Activated CD8-positive, alpha-beta memory T cell treated with anti-CD3 and anti-CD28 coated beads for 4 hours (primary cell): ENCODE data around the gene SDK1.

ENCODE experiments used
- DNase-seq, 2 donors: peaks; one replicate each; pipeline ENCODE4 v3.0.0-alpha.2; 2020; ENCODE audit warnings: low read depth in 2 of 2

The SDK1 gene

DNA sequence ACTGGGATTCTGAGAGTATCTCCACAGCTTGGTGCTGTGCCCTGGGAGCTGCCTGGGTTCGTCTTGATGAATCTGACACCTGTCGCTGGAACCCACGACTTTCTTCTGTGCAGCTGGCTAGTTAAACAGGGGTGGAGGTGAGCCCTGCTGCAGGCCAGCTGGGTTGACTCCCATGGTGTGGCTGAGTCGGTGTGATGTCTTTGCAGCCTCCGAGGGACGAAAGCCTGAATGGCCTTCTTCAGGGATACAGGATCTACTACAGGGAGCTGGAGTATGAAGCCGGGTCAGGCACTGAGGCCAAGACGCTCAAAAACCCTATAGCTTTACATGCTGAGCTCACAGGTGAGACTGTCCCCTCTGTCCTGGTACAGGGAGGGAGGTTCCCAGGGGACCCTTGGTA, 873.0 kb downstream of the SDK1 start:
- no peak for DNase-seq

DNA sequence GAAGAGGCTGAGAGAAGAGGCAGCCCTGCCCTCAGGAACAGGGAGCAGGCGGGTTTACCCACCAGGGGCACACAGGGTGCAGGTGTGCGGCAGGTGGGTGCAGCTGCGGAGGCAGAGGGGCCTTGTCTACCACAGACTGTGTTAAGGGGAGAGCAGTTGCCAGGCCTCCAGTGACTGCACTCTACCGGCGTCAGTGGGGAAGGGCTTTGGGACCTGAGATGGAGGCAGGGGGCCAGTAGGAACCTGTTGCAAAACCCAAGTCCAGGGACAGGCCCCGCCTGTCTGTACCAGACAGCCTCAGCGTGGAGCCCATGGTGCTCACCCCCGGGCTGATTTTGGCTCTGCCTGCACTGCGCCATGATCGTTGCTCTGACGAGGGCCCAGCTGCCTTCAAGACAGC, 873.4 kb downstream of the SDK1 start:
- DNase-seq, result no peak

DNA sequence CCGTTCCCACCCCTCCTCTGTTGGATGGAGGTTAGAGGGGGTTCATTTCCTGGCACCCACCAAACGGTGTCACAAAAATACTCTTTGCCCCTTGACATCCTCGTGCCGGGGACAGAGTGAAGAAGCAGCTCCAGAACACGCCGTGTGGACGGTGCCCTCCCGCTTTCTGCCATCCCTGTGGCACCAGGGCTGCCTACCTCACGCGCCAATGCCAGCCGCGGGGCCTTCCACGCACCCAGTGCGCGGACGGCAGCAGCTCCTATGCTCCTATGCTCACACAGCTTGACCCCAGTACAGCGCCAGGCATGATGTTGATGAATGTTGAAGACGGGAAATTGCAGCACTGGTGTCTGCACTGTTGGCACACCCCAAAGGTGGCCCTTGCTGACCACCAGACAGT, 873.8 kb downstream of the SDK1 start:
- DNase-seq, result no peak

DNA sequence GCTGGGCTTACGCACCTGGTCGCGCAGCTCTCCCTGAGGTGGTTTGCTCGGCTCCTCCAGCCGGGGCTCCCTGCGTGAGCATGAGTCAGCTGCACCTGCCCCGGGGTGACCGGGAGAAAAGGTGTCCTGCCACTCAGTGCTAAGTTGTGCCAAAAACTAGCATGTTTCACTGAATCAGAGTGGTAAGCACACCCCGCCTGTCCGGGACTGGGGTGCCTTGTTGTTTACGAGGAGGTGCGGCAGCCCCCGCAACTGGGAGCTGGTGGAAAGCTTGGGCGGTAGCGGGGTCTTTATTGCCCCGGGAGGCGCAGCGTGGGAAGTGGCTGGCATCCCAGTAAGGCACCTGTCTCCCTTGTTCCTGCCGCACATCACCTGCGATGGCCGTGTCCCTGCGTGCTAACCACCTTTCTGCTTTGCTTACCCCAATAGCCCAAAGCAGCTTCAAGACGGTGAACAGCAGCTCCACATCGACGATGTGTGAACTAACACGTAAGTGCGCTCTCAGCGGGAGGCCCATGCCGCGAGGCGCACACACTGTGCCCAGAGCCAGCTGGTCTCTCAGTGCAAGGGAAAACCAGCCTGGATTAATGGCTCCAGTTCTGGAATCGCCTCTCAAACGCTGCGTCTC, 874.4 kb downstream of the SDK1 start:
- no peak for DNase-seq

DNA sequence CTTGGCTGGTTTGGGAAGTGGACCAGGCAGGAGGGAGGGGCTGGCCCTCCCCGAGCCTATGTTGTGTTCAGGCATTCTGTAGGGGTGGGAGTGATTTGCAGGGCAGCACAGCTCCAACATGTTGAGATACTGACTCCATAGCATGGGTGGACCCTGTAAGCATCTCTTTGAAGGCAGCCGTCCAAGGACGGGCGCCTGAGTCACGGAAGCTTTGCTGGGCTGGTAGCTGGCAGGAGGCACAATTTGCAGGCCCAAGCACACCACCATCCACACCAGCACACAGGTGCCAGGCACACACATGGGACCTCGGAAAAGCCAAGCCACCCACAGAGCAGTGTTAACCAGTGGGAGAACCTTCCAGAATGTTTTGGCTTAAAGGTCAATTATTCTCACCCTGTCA, 875.9 kb downstream of the SDK1 start:
- no peak for DNase-seq

DNA sequence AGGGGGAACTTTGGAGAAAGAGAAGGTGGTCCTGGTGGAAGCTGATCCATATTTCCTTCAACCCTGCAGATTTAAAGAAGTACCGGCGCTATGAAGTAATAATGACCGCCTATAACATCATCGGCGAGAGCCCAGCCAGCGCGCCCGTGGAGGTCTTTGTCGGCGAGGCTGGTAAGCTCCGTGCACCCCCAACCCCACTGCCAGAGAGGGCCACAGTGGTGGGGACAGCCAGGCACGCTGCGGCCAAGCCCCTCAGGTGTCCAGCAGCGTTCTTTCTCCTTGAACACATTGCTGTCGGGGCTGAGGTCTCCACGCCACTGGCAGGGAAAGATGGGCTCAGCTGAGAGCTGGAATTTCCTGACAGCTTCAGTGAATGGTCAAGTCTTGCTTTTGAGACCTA, 877.4 kb downstream of the SDK1 start:
- DNase-seq, result no peak

DNA sequence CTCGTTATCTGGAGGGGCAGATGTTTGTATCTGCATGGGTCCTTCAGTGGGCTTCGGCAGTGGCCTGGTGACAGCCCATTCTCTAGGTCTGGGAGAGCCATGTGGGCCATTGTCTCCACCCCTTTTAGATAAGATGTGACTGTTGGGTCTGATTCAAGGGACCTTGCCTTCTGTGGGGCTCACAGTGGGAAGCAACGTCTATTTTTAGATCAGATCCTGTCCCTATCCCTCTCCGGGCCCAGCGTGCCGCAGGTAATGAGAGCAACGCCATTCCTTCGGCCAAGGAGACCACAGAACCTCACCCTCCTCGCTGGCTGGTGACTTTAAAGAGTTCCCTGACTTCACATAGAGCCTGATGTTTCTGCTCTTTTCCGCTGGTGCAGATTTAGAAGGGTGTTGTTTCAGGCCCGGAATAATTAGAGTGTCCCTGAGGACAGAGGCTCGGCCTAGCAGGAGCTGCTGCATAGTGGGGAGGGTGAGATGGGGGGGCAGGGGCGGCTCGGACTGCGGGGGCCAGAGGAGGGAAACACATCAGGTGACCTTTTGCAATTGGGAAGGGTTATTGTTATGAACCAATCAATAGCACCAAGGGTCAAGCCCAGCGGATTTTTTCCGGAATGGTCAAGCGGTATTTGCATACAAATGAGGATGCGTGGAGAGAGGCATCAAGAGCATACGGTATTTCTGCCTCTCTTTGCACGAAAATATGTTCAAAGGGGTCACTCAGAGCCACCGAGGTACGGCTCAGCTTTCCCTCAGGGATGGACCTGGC, 878.0 kb downstream of the SDK1 start:
- DNase-seq, result no peak

DNA sequence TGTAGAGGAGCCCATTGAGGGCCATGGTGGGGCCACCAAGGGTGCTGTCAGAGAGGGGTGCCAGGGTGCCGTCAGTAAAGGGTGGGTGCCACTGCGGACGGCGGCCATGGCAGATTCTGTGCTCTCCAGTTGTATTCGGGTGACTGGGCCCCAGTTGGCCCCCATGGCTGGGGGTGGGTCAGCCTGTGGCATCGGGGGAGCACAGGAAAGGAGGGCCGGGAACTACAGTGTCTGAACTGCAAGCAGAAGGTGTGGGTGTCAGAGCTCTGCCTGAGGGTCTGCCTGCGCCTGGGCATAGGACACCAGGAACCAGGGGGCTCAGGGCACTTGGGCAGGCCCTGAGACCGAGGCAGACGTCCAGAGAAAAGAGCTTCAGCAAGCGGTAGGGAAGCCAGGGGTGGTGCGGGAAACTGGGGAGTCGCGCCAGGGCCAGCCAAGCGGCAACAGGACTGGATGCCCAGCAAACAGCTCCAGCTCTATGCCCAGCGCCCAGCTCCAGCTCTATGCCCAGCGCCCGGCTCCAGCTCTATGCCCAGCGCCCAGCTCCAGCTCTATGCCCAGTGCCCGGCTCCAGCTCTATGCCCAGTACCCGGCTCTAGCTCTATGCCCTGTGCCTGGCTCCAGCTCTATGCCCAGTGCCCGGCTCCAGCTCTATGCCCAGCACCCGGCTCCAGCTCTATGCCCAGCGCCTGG, 878.8 kb downstream of the SDK1 start:
- no peak for DNase-seq

DNA sequence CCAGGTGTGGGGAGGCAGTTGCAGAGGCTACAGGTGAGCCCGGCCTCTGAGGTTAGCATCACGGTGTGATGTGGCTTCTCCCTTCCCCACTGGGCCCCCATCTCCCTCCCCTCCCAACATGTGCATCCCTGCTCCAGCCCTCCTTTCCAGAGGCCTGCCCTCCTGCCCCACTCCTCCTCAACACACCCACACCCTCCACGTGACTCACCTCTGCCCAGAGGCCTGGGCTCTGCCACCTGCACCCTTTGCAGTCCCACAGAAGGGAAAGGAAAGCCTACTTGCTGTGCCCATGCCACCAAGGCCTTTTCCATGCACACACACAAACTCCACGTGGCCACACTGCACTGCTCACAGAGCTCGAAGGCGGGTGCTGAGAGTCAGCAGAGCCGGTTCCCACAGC, 880.4 kb downstream of the SDK1 start:
- no peak for DNase-seq

DNA sequence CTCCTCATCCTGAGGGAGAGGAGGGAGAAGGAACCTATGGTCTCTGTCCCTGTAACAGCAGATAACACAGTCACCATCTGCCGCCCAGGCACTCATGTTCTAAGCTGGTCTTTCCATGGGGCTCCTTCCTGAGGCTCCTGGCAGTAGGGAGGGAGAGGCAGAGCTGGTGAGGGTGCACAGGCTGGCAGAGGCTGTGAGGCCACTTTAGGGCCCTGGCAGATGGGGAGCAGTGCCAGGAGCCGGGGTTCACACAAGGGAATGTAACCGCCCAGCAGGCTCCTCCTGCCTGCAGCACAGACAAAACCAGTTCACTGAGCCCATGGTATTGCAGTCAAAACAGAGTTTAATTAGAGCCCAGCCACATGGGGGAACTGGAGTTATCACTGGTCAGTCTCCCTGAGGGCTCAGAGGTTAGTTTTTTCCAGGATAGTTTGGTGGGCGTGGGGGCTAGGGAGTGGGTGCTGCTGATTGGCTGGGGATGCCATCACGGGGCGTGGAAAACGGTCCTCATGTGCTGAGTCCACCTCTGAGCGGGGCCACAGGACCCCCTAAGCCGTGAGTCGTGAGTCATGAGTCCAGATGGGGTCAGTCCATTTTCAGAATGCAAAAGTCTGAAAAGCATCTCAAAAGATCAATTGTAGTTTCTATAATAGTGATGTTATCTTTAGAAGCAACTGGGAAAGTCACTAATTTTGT, 881.7 kb downstream of the SDK1 start:
- no peak for DNase-seq

DNA sequence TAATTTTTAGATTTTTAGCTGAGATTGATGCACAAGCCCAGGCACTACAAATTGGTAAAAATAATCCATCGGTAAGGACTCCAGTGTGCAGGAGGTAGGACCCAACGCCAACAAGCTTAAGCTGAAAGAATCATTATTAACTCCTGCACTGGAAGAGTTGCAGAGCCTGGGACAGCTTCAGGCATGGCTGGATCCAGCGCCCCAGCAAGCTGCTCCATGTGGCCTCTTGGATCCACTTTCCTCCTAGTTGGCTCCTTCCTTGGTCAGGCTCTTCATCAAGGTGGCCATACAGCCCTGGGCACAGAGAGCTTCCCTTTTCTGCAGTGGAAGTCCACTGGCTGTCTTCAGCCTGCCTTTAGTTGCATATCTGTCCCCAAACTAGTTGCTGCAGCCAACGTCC, 883.6 kb downstream of the SDK1 start:
- DNase-seq, result no peak

DNA sequence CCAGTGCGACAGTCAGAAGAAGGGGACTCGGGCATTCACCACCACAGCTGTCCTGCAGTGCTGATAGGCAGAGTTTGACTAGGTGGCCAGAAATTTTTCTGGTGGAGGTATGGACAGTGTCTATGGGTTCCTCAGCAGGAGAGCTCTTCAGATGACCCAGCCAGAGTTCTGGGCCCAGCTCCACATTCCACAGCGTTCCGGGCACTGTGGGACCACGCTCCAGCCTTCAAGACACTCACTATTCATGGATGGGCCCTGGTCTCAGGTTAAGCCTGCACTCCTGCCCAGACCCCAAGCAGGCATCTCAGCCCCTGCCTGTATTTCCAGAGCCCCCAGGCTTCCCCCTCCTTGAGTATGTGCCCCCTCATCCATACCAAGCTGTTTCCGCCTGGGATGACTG, 884.1 kb downstream of the SDK1 start:
- no peak for DNase-seq

DNA sequence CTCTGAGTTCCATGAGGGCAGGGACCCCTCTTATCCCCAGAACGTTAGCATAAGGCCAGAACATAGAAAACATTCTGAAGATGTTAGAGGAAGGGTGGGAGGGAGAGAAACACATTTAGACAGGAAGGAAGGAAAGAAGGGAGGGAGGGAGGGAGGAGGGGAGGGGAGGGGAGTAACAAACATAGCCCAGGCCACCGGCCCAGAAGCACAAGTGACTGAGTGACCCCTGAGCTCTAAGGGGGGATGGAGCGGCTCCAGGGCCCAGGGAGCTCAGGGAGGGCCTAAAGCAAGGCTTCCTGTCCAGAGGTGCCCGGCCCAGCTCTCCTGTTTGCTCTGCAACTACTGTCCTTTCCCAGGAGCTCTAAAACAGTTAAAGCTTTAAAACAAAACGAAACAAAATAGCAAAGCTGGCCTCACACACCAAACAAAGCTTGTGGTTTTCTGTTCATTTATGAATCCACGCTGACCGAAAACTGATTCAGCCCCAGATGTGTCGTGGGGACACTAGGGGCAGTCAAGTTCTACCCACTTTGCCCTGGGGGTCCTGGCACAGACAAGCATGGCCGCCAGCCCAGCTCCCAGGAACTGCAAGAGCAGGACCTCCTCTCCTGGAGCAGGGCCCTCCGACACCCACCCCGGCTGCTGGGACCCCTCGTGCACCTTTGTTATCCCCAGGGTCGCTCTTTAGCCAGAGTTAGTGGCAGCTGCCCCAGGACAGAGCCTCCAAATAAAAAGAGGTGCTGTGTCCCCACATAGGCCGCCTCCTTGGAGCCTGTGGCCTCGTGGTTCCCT, 884.9 kb downstream of the SDK1 start:
- no peak for DNase-seq

DNA sequence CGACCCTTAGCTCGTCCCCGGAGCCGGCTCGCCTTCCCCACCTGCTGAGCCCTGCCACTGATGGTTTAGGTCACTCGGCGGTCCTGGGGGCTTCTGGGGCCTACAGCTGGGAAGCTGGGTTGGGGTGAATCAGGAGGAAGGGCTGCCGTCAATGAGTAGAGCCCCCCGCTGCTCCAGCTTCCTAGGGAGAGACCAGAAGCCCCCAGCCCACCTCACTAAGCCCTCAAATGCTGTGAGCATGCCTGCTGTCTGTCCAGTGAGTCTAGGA, 885.4 kb downstream of the SDK1 start:
- DNase-seq, result no peak

DNA sequence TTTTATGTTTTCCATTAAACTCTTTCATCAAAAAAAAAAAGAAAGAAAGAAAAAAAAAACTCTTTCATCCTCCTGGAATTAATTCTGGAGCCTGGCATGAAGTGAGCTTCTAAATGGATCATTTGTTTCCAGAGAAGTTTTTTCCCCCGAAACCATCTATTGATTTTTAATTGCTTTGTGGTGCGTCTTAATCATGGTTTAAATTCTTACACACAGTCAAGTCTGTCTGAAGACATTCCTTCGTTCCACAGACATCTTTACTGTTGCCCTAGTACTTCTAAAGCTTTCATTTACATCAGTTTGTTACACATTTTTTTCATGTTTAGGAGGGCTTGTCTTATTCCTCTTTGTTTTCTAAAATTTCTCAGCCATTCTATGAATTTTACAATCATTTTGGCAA, 887.6 kb downstream of the SDK1 start:
- DNase-seq, result no peak

DNA sequence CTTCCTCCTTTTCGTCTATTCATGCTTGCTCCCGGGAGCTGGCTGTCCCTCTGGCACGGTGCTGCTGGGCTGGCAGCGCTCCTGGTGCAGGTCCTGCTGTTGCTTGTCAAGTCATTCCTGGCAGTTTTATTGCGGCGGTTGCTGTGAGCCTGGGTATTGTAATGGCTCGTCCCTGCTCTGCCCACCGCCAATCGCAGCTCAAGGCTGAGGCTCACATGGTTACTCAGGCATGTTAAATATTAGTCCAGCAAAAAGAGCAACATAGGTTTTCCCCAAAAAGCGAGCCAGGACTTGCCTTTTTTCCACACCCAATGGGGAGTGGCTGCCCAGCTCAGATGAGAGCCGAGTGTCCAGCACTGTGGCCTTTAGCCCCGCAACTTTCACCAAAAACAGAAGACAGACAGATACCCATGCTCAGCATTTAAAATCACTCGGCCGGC, 888.1 kb downstream of the SDK1 start:
- DNase-seq, result no peak

DNA sequence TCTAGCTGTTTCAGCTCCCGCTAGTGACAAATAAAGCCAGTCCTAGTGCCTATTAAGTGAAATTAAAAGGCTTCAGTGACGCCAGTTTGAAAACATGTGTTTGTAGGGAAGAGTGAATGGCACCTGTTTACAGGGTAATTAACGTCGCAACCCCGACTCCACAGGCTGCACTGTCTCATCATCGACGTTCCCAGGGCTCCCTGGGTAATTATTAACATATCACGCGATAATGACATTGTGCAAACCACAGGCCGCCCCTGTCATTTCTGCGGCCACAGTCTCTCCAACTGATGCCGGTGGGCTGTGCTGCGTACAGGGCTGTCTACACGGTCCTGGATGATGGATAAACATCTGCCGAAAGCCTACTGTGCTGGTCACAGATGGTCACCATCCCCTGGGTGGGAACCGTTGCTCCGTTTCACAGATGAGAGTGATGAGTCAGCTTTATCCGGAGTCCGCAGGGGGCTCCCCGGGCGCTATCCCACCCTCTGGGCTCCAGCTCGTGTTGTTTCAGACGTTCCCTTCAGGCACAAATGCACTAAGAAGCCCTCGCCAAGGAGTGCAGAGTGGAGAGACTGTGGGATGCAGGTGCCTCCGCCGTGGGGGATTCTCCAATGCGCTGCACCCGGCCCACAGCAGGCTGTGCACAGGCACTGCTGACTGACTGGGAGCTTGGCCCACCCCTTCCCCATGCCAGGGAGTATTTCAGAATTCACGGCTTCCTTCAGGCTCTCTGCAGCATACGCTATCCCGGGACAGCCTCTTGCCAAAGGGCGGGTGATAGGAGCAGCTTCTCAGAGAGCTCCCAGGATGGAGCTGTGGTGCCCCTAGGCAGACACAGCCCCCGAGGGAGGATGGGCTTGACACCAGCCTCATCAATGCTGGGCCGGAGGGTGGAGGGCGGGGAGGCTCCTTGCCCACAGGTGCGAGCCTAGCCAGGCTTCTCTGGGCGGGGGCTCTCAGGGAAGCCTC, 889.2 kb downstream of the SDK1 start:
- DNase-seq, result no peak

DNA sequence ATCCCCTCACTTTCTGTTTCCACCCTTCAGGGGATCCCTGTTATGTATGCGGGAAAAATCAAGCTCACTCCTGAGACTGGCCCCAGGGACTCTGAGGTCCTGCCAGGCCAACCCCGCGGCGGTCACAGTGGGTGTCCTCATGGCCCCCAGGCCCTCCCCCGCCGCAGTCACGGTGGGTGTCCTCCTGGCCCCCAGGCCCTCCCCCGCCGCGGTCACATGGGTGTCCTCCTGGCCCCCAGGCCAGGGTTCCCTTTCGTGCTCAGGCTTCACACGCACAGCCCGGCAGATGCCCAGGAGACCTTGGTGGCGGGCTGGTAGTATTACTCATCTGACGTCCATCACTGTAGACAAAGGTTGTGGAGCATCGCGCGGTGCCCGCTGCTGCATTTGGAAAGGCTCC, 890.0 kb downstream of the SDK1 start:
- no peak for DNase-seq

DNA sequence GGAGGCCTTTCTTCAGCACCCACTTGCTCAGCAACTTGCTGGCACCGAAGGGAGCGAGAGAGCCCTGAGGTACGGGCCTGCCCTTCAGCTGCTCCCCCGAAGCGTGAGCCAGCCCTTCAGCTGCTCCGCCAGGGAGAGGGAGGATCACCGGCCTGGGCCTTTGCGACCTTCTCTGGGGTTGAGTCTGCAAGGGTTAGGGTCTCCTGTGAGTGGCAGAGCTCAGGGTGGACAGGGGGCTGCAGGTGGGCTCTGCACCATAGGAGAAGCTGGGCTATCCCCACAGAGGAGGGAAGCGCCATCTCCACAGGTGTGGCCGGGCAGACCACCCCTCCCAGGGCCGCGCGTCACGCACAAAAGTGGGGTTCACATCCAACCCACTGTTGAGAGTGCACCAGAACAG, 890.5 kb downstream of the SDK1 start:
- no peak for DNase-seq

DNA sequence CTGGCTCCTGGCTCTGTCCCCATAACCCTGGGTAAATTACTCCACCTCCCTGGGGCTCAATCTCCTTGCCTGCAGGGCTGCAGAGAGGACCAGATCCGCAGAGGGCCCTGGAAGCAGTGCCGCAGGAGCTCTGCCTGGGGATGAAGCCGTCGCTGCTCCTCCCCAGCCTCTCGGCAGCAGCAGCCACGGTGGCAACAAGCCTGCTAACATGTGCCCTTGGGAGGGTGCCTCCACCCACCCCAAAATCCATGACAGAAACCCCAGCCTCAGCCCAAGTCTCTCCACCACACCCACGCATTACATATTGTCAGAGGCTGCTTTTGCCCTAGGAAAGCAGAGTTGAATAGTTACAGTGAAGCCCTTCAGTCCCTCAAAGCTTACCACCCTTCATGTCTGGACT, 894.6 kb downstream of the SDK1 start:
- no peak for DNase-seq
